GM12874 (cell line): ENCODE results near the gene FLNC.

ENCODE experiments used
- CTCF ChIP-seq: IDR thresholded peaks from 2 replicates; pipeline ENCODE4 v1.5.1; 2011; ENCODE audit warnings: low read depth, mild to moderate bottlenecking, control low read depth, low read length, moderate library complexity; ENCODE audit not compliant: insufficient read depth

Gene FLNC

GRCh38 chr7:128868624-128869137 lies 38.5 kb downstream of the FLNC start:
- no peak for TF ChIP-seq CTCF

- peak; percentile 23; the same call in 1 of the 2 replicates for TF ChIP-seq CTCF
Observed at GRCh38 chr7:128869138-128869943, 39.1 kb downstream of the FLNC start.

- TF ChIP-seq CTCF, result no peak
Observed at GRCh38 chr7:128869944-128870285, 39.7 kb downstream of the FLNC start.

- no peak for TF ChIP-seq CTCF
Observed at GRCh38 chr7:128871050-128871449, 40.8 kb downstream of the FLNC start.

- TF ChIP-seq CTCF, result no peak
Observed at GRCh38 chr7:128872394-128872824, 42.2 kb downstream of the FLNC start.

- no peak for TF ChIP-seq CTCF
Observed at GRCh38 chr7:128873234-128873633, 43.0 kb downstream of the FLNC start.

GRCh38 chr7:128874140-128875031 lies 44.2 kb downstream of the FLNC start:
- TF ChIP-seq CTCF, result no peak
